ENCODE data around the gene CCDC141. TPM values are rescaled to one million over a fixed set of nuclear protein-coding genes. Genes with fewer than 3 reads are reported as not detected.
A peak's percentile ranks its signal among the peaks of the same experiment; 100 is the strongest.

Gene CCDC141
- total RNA-seq, 3 donors from 2014 or later (not counting 1 experiment from before 2014, with no cell fraction given), result 2.0 to 3.1 (median 2.0) TPM

DNA sequence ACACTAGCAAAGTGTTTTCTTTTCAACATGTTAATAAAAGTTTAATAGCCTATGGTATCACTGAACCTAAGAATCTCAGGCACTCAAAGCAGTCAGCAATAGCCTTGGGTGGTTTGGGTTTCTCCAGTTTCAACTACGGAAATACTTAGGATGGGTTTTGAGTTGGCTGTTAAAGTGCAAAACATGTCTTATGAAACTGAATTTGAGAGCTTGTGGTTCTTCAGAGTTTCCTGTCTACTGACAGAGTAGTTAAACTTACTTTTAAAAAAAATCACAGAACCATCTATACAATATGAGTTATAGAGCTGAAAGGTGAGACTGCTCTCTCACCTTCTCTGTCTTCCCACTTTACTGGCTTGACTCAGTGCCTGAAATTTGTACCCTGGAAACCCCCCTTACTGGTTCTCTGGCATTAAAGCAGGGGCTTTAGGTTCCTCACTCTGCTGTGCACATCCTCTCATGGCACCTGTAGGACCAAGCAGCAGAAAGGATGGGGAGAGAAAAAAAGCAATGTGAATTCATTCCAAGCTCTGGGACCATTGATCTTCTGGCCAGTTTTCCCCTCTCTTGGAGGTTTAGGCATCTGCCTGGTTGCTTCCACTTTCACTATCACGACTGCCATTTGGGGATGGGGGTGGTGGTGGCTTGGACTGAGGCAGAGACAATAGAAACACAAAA lies 18.1 kb downstream of the CCDC141 start:
- TF ChIP-seq, protein P1, sequence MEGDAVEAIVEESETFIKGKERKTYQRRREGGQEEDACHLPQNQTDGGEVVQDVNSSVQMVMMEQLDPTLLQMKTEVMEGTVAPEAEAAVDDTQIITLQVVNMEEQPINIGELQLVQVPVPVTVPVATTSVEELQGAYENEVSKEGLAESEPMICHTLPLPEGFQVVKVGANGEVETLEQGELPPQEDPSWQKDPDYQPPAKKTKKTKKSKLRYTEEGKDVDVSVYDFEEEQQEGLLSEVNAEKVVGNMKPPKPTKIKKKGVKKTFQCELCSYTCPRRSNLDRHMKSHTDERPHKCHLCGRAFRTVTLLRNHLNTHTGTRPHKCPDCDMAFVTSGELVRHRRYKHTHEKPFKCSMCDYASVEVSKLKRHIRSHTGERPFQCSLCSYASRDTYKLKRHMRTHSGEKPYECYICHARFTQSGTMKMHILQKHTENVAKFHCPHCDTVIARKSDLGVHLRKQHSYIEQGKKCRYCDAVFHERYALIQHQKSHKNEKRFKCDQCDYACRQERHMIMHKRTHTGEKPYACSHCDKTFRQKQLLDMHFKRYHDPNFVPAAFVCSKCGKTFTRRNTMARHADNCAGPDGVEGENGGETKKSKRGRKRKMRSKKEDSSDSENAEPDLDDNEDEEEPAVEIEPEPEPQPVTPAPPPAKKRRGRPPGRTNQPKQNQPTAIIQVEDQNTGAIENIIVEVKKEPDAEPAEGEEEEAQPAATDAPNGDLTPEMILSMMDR (IDR thresholded peaks at IDR 0.05), result no peak
- H3K27ac Mint-ChIP-seq, result peak overlapping the region; percentile 48 to 74
- Histone ChIP-seq H3K9me3 (ENCODE audit: control insufficient read depth, insufficient read depth, low read length) (no peaks in the 10 kb centered on the region), H3K27me3 (ENCODE audit: control insufficient read depth, insufficient read depth, low read length) (no peaks in the 10 kb centered on the region), H3K4me1 (ENCODE audit: control insufficient read depth, insufficient read depth, low read length) (peaks cover 4% of the 10 kb centered on the region), H3K36me3 (ENCODE audit: control insufficient read depth, insufficient read depth, low read length) (no peaks in the 10 kb centered on the region), H3K4me3 (ENCODE audit: low read length) (no peak overlapping the region), H3K27ac (ENCODE audit: low read length) (peak overlapping the region; percentile 69)
- intact Hi-C loops (cut with micrococcal nuclease), result no loop called here
- H3K4me3 Mint-ChIP-seq, result peak overlapping the region; percentile 64
- H3K27me3 Mint-ChIP-seq (ENCODE audit: low read depth in 2 of 2), result no peaks in the 10 kb centered on the region
- no peaks in the 10 kb centered on the region for H3K36me3 Mint-ChIP-seq
- 0% methylated on average over 1 of the region's 2 CpGs for WGBS (ENCODE audit: insufficient coverage)
- H3K4me1 Mint-ChIP-seq, result peaks cover 14 to 16% of the 10 kb centered on the region in 2 donors
- DNase-seq, result peak in 1 of 2 donors; percentile 64
- peak; percentile 58 to 84 (median 63) for ATAC-seq
- peaks cover 3 to 5% of the 10 kb centered on the region in 2 donors for H3K9me3 Mint-ChIP-seq

DNA sequence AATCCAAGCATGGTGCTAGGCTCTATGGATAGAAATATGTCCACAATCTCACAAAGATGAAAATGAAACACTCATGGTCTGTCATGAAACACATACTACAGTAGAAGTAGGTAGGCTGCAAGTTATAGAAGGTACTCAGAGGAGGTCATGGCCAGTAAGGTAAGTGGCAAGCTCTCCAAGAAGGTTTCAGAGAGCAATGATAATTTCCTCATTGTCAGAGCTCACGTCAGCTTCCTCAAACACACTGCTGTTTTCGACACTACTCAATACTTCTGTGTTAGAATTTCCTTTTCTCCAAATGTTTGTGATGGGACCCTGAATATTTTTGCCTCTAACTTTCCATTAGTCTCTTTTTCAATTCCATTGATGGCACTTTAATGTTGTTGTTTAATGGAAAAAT lies 25.5 kb downstream of the CCDC141 start:
- no peak overlapping the region for H3K4me3 ChIP-seq (ENCODE audit: low read length)
- 39% methylated on average over 2 of the region's 2 CpGs for WGBS (ENCODE audit: insufficient coverage)
- no peaks in the 10 kb centered on the region for H3K27me3 ChIP-seq (ENCODE audit: control insufficient read depth, insufficient read depth, low read length)
- TF ChIP-seq, protein P1 (IDR thresholded peaks at IDR 0.05), result no peak
- intact Hi-C loops (cut with micrococcal nuclease), result no loop called here
- H3K36me3 ChIP-seq (ENCODE audit: control insufficient read depth, insufficient read depth, low read length), result no peaks in the 10 kb centered on the region
- no peaks in the 10 kb centered on the region for H3K4me1 Mint-ChIP-seq
- H3K4me3 Mint-ChIP-seq, result no peak overlapping the region
- no peaks in the 10 kb centered on the region for H3K36me3 Mint-ChIP-seq
- no peak for DNase-seq
- no peak overlapping the region for H3K27ac ChIP-seq (ENCODE audit: low read length)
- ATAC-seq, result no peak
- H3K27ac Mint-ChIP-seq, result no peak overlapping the region
- peaks cover 7% of the 10 kb centered on the region in 2 donors for H3K9me3 Mint-ChIP-seq
- H3K4me1 ChIP-seq (ENCODE audit: control insufficient read depth, insufficient read depth, low read length), result peaks cover 3% of the 10 kb centered on the region
- no peaks in the 10 kb centered on the region for H3K27me3 Mint-ChIP-seq (ENCODE audit: low read depth in 2 of 2)
- peaks cover 6% of the 10 kb centered on the region for H3K9me3 ChIP-seq (ENCODE audit: control insufficient read depth, insufficient read depth, low read length)

DNA sequence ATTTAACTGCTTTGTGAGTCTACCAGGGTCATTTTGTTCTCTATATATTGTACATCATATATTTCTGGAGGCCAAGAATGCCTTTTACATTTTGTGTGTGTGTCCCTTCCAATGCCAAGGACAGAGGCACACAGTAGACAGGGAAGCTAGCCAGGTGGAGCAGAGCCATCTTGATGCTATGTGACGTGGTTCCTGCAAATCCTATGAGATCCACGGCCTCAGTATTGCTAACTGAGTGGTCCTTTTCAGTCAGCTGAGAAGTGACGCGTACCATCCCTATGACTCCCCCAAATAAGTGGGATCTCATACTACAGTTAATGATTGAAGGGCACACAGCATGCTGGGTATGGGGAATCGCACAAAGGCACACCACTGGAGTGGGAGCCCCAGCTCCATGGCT lies 27.3 kb downstream of the CCDC141 start:
- H3K4me3 ChIP-seq (ENCODE audit: low read length), result no peak overlapping the region

More for the DNA sequence above, 27.3 kb downstream of the CCDC141 start:
- 92% methylated on average over 5 of the region's 5 CpGs for WGBS (ENCODE audit: insufficient coverage)
- ATAC-seq, result no peak
- TF ChIP-seq, protein P1 (IDR thresholded peaks at IDR 0.05), result no peak
- Histone ChIP-seq H3K9me3 (ENCODE audit: control insufficient read depth, insufficient read depth, low read length) (peaks cover 6% of the 10 kb centered on the region), H3K36me3 (ENCODE audit: control insufficient read depth, insufficient read depth, low read length) (no peaks in the 10 kb centered on the region), H3K27me3 (ENCODE audit: control insufficient read depth, insufficient read depth, low read length) (no peaks in the 10 kb centered on the region), H3K4me1 (ENCODE audit: control insufficient read depth, insufficient read depth, low read length) (peaks cover 3% of the 10 kb centered on the region), H3K27ac (ENCODE audit: low read length) (no peak overlapping the region)
- no peaks in the 10 kb centered on the region for H3K4me1 Mint-ChIP-seq
- intact Hi-C loops (cut with micrococcal nuclease), result no loop called here
- H3K36me3 Mint-ChIP-seq, result no peaks in the 10 kb centered on the region
- H3K9me3 Mint-ChIP-seq, result peaks cover 4% of the 10 kb centered on the region in 2 donors
- H3K27ac Mint-ChIP-seq, result no peak overlapping the region
- no peak for DNase-seq
- H3K27me3 Mint-ChIP-seq (ENCODE audit: low read depth in 2 of 2), result no peaks in the 10 kb centered on the region
- no peak overlapping the region for H3K4me3 Mint-ChIP-seq

All from natural killer cell (primary cell).